Panc1 (cell line): Measurements from ENCODE around the gene KLF5. TPM values are rescaled to one million over a fixed set of nuclear protein-coding genes. Genes with fewer than 3 reads are reported as not detected.

Experiments
- ATAC-seq: fragments of 200-7000 bp; cut with Tn5 transposase; 2 replicates; pipeline ENCODE4 v1.9.1; 2020; ENCODE audit warnings: mild to moderate bottlenecking, moderate library complexity
- BruUV-seq: library from RNA; stranded (reverse); fragments of 400-500 nt; replicated peaks from 2 replicates; lab custom pipeline; 2021; lab: Mats Ljungman, UMichigan
- CTCF ChIA-PET: fragments of 300-600 bp; sonication (Branson Sonifier 250); formaldehyde crosslinking; loops from one replicate; lab custom pipeline; 2022; ENCODE audit warnings: antibody characterized with exemption; lab: Charles Lee
- POLR2A ChIA-PET: fragments of 300-600 bp; sonication (Branson Sonifier 250); formaldehyde crosslinking; loops from one replicate; lab custom pipeline; 2022; ENCODE audit warnings: antibody characterized with exemption; lab: Charles Lee
- DNase-seq: peaks from one replicate; pipeline ENCODE4 v3.0.0-alpha.2; 2010; ENCODE audit warnings: low read depth, low spot score
- H3K27ac ChIP-seq: 2 replicates; pipeline ENCODE4 v1.5.1; 2011; ENCODE audit warnings: mild to moderate bottlenecking, low read length, inconsistent platforms
- H3K27me3 ChIP-seq: fragments of 200-500 bp; sonication (Bioruptor generic); 2 replicates; pipeline ENCODE4 v1.6.0; 2014; ENCODE audit warnings: low read length, inconsistent platforms; ENCODE audit not compliant: control insufficient read depth, insufficient read depth
- H3K36me3 ChIP-seq: fragments of 200-500 bp; sonication (Bioruptor generic); 2 replicates; pipeline ENCODE4 v1.5.1; 2014; ENCODE audit warnings: inconsistent platforms, mild to moderate bottlenecking, low read length, moderate library complexity; ENCODE audit not compliant: control insufficient read depth, insufficient read depth
- H3K4me1 ChIP-seq: 2 replicates; pipeline ENCODE4 v1.5.1; 2011; ENCODE audit warnings: inconsistent platforms, mild to moderate bottlenecking, low read length, moderate library complexity; ENCODE audit not compliant: control insufficient read depth, insufficient read depth
- H3K4me3 ChIP-seq, 2 experiments: 2 replicates each; pipeline ENCODE4 v1.5.1; 2011 to 2012; ENCODE audit warnings: low read depth in 2 of 2, low read length in 2 of 2, mild to moderate bottlenecking in 2 of 2, inconsistent platforms in 1 of 2, moderate library complexity in 1 of 2
- H3K9me3 ChIP-seq: fragments of 200-500 bp; sonication (Bioruptor generic); 2 replicates; pipeline ENCODE4 v1.5.1; 2014; ENCODE audit warnings: low read depth, mild to moderate bottlenecking, inconsistent platforms, low read length, moderate library complexity; ENCODE audit not compliant: control insufficient read depth, insufficient read depth
- POLR2AphosphoS5 ChIP-seq: IDR thresholded peaks from 2 replicates; pipeline ENCODE4 v1.6.1; 2012; ENCODE audit warnings: mild to moderate bottlenecking, low read depth, low read length, moderate library complexity
- SIN3A ChIP-seq: IDR thresholded peaks from 2 replicates; pipeline ENCODE4 v1.6.1; 2012; ENCODE audit warnings: low read depth, mild to moderate bottlenecking, low read length, moderate library complexity, borderline replicate concordance; ENCODE audit not compliant: insufficient read depth
- TCF7L2 ChIP-seq: IDR thresholded peaks from 2 replicates; pipeline ENCODE4 v1.6.1; 2011; ENCODE audit warnings: mild to moderate bottlenecking, low read depth, low read length, inconsistent platforms
- in situ Hi-C: cut with HindIII; loops from 2 replicates; pipeline ENCODE4 v1.10.0; 2016; ENCODE audit warnings: low sequenced_read_pairs, low pct_unique_long_range_greater_than_20kb
- intact Hi-C: fragments of 100-400 bp; cut with micrococcal nuclease; formaldehyde crosslinking; loops from one replicate; pipeline ENCODE4 v1.10.0; 2022; ENCODE audit not compliant: unreplicated experiment
- total RNA-seq: library from RNA; stranded (reverse); gene quantifications from one replicate; pipeline ENCODE4 v1.2.1, GENCODE V29; 2021; ENCODE audit not compliant: unreplicated experiment
- TF ChIP-seq, protein P1 (sequence below): fragments of 450-650 bp; IDR thresholded peaks from 2 replicates; pipeline ENCODE4 v1.5.1; 2017; ENCODE audit warnings: mild to moderate bottlenecking
- TF ChIP-seq, protein P2 (sequence below), 2 experiments: IDR thresholded peaks; 2 replicates each; pipeline ENCODE4 v1.6.1; 2011 to 2012; ENCODE audit warnings: low read depth in 2 of 2, control low read depth in 1 of 2, low read length in 1 of 2, mild to moderate bottlenecking in 1 of 2, moderate library complexity in 1 of 2; ENCODE audit not compliant: insufficient read depth in 1 of 2

KLF5 gene
- total RNA-seq, 1 experiment from 2014 or later: 1.5 TPM

DNA sequence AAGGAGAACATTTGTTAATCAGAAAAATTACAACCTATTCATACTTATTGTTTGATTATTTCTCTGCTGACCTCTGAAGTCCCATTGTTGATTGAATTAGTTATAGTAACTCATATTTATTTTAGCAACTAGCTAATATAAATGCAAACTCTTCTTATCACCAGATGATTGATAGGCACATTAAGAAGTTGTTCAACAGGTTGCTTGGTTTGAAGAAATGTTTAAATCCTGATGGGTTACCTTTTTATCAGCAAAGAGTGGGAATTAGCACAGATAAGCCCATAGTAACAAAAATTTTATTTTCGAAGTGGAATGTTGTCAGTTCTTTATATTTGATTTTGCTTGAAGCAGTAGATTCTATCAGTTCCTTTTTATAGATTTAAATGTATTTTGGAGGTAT lies 44.4 kb downstream of the KLF5 start:
- DNase-seq (no peak), ATAC-seq (no peak)
- H3K36me3 ChIP-seq: no peaks in the 10 kb centered on the region
- TF ChIP-seq TCF7L2 (no peak), POLR2AphosphoS5 (no peak), SIN3A (no peak)
- TF ChIP-seq, protein P1, sequence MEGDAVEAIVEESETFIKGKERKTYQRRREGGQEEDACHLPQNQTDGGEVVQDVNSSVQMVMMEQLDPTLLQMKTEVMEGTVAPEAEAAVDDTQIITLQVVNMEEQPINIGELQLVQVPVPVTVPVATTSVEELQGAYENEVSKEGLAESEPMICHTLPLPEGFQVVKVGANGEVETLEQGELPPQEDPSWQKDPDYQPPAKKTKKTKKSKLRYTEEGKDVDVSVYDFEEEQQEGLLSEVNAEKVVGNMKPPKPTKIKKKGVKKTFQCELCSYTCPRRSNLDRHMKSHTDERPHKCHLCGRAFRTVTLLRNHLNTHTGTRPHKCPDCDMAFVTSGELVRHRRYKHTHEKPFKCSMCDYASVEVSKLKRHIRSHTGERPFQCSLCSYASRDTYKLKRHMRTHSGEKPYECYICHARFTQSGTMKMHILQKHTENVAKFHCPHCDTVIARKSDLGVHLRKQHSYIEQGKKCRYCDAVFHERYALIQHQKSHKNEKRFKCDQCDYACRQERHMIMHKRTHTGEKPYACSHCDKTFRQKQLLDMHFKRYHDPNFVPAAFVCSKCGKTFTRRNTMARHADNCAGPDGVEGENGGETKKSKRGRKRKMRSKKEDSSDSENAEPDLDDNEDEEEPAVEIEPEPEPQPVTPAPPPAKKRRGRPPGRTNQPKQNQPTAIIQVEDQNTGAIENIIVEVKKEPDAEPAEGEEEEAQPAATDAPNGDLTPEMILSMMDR: no peak
- TF ChIP-seq, protein P2, sequence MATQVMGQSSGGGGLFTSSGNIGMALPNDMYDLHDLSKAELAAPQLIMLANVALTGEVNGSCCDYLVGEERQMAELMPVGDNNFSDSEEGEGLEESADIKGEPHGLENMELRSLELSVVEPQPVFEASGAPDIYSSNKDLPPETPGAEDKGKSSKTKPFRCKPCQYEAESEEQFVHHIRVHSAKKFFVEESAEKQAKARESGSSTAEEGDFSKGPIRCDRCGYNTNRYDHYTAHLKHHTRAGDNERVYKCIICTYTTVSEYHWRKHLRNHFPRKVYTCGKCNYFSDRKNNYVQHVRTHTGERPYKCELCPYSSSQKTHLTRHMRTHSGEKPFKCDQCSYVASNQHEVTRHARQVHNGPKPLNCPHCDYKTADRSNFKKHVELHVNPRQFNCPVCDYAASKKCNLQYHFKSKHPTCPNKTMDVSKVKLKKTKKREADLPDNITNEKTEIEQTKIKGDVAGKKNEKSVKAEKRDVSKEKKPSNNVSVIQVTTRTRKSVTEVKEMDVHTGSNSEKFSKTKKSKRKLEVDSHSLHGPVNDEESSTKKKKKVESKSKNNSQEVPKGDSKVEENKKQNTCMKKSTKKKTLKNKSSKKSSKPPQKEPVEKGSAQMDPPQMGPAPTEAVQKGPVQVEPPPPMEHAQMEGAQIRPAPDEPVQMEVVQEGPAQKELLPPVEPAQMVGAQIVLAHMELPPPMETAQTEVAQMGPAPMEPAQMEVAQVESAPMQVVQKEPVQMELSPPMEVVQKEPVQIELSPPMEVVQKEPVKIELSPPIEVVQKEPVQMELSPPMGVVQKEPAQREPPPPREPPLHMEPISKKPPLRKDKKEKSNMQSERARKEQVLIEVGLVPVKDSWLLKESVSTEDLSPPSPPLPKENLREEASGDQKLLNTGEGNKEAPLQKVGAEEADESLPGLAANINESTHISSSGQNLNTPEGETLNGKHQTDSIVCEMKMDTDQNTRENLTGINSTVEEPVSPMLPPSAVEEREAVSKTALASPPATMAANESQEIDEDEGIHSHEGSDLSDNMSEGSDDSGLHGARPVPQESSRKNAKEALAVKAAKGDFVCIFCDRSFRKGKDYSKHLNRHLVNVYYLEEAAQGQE (IDR thresholded peaks at IDR 0.05; ENCODE audit: insufficient read depth in 1 of 2, low read depth in 2 of 2, low read length in 1 of 2): no peak
- intact Hi-C loops (no loop called here), in situ Hi-C loops (no loop called here)
- no peak overlapping the region for H3K4me3 ChIP-seq
- POLR2A ChIA-PET: no interaction called here
- CTCF ChIA-PET: no interaction called here
- BruUV-seq: no TSS peak
- no peaks in the 10 kb centered on the region for H3K9me3 ChIP-seq
- no peaks in the 10 kb centered on the region for H3K4me1 ChIP-seq
- H3K27ac ChIP-seq: no peak overlapping the region
- H3K27me3 ChIP-seq: no peaks in the 10 kb centered on the region

DNA sequence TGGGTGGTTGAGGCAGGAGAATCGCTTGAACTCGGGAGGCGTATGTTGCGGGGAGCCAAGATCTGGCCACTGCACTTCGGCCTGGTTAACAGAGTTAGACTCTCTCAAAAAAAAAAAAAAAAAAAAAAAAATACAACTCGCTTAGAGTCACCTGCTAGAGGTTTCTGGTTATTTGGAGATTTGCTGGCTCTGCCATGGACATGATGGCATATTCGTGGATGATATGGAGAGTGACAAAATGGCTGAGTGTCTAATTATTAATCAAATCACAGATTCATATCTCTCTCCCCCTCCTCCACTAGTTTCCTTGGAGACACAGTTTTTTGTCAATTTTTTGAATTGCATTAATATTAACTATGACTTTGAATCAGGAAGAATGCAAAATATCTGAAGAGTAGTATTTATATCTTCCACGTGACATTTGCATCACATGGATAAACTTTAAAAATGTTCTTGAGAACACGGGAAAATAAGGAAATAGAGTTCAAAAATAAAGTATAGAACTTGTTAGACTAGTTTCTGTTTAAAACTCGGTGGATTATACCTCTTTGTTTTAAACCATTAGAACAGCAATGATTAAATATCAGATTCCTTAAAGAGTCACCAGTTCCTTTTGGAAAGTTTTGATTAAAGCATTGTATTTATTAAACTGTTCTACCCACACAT lies 47.8 kb downstream of the KLF5 start:
- CTCF ChIA-PET: no interaction called here
- H3K4me1 ChIP-seq: no peaks in the 10 kb centered on the region
- H3K36me3 ChIP-seq: no peaks in the 10 kb centered on the region
- ATAC-seq (no peak), DNase-seq (no peak)
- no peaks in the 10 kb centered on the region for H3K9me3 ChIP-seq
- H3K27me3 ChIP-seq: no peaks in the 10 kb centered on the region
- TF ChIP-seq, protein P1: no peak
- no peak for TF ChIP-seq SIN3A
- TF ChIP-seq, protein P2 (IDR thresholded peaks at IDR 0.05; ENCODE audit: insufficient read depth in 1 of 2, low read depth in 2 of 2, low read length in 1 of 2): no peak
- TF ChIP-seq POLR2AphosphoS5: no peak
- TF ChIP-seq TCF7L2: no peak
- no peak overlapping the region for H3K4me3 ChIP-seq
- POLR2A ChIA-PET: interaction anchor here (0.5 kb wide), 1 partner anchor 140 kb away, joined by 3 read pairs; no protein-coding TSS in a partner anchor
- no TSS peak for BruUV-seq
- intact Hi-C loops: no loop called here
- no peak overlapping the region for H3K27ac ChIP-seq
- in situ Hi-C loops: no loop called here
